M059J (cell line): ENCODE results near the gene KCNRG. TPM values are rescaled to one million over a fixed set of nuclear protein-coding genes. Genes with fewer than 3 reads are reported as not detected.

Experiments
- total RNA-seq: library from RNA; depleted of rRNA; stranded (reverse); fragments of >200 nt; shearing (Covaris generic); gene quantifications from 2 replicates; pipeline ENCODE4 v1.2.3, GENCODE V29; 2014; rRNA removed

The KCNRG gene
- total RNA-seq, 1 experiment from 2014 or later, result 0.17 TPM

Other genes with a start within 250 kb of the KCNRG start
- 23.0 and 32.2 TPM in 2 replicates for gene KPNA3, start 222.8 kb upstream of the KCNRG start, total RNA-seq
- 9.4 and 11.8 TPM in 2 replicates for gene SPRYD7, start 79.1 kb upstream of the KCNRG start, total RNA-seq
- gene TRIM13, start 18.4 kb upstream of the KCNRG start, total RNA-seq, result 13.2 and 14.0 TPM in 2 replicates